Progenitor cell of endocrine pancreas (in vitro differentiated cells): ENCODE results near the gene CTSH. TPM values are rescaled to one million over a fixed set of nuclear protein-coding genes. Genes with fewer than 3 reads are reported as not detected.
"Not testable (repeated sequence)": the region's sequence is repeated elsewhere in the genome, so short reads cannot be mapped to it uniquely, and the experiment has no call there.

Experiments used
- DNase-seq: peaks from one replicate; pipeline ENCODE4 v3.0.0; 2021; ENCODE audit warnings: low spot score; ENCODE audit not compliant: unreplicated experiment
- H3K27ac Mint-ChIP-seq: 2 replicates; pipeline ENCODE4 v1.8.0; 2021; ENCODE audit warnings: mild to moderate bottlenecking, moderate library complexity, mixed read lengths
- H3K27me3 Mint-ChIP-seq: 2 replicates; pipeline ENCODE4 v1.8.0; 2021; ENCODE audit warnings: mixed read lengths
- H3K36me3 Mint-ChIP-seq: 2 replicates; pipeline ENCODE4 v1.8.0; 2022; ENCODE audit warnings: mixed read lengths; ENCODE audit not compliant: insufficient read depth
- H3K4me1 Mint-ChIP-seq: 2 replicates; pipeline ENCODE4 v1.8.0; 2021; ENCODE audit warnings: low read depth, mixed read lengths
- H3K4me3 Mint-ChIP-seq: 2 replicates; pipeline ENCODE4 v1.8.0; 2021; ENCODE audit warnings: low read depth, mild to moderate bottlenecking, moderate library complexity, mixed read lengths
- H3K9me3 Mint-ChIP-seq: 2 replicates; pipeline ENCODE4 v1.8.0; 2021; ENCODE audit warnings: low read depth, mixed read lengths
- CTCF ChIP-seq: fragments of 200-600 bp; sonication (generic); IDR thresholded peaks from one replicate; pipeline ENCODE4 v1.5.0; 2021; ENCODE audit warnings: antibody characterized with exemption, mild to moderate bottlenecking; ENCODE audit not compliant: unreplicated experiment
- total RNA-seq: library from RNA; stranded (reverse); gene quantifications from 2 replicates; pipeline ENCODE4 v1.2.1, GENCODE V29; 2021

CTSH gene
- total RNA-seq, 1 donor from 2014 or later = 56.4 TPM

GRCh38 chr15:78872972-78873792 is 71.7 kb downstream of the CTSH start:
- Mint-ChIP-seq H3K4me1 (peaks cover 25% of the 10 kb centered on the region), H3K4me3 (peak overlapping the region; percentile 100), H3K27me3 (no peaks in the 10 kb centered on the region), H3K27ac (peak overlapping the region; percentile 100), H3K36me3 (peaks cover 3% of the 10 kb centered on the region), H3K9me3 (no peaks in the 10 kb centered on the region)
- DNase-seq = peak; percentile 79
- TF ChIP-seq CTCF = peak; percentile 66

- DNase-seq = peak; percentile 97
- peak within 1 kb of the TSS; percentile 100 for H3K4me3 Mint-ChIP-seq
- no peak for TF ChIP-seq CTCF
- H3K9me3 Mint-ChIP-seq = no peaks in the 10 kb centered on the region
- peaks cover 3% of the 10 kb centered on the region for H3K36me3 Mint-ChIP-seq
- no peaks in the 10 kb centered on the region for H3K27me3 Mint-ChIP-seq
- peak within 1 kb of the TSS; percentile 100 for H3K27ac Mint-ChIP-seq
- peaks cover 18% of the 10 kb centered on the region for H3K4me1 Mint-ChIP-seq
These were observed 72.5 kb downstream of the CTSH start, which contains the start of gene MORF4L1 for GRCh38 chr15:78872155-78872971. Gene MORF4L1, plus strand, starts transcription at chr15:78872890. Its CDS starts 128 bp downstream, at chr15:78873018.

GRCh38 chr15:78871483-78872127 is 73.2 kb downstream of the CTSH start:
- not testable (repeated sequence) for H3K27me3 Mint-ChIP-seq, H3K36me3 Mint-ChIP-seq, DNase-seq, H3K9me3 Mint-ChIP-seq
- Mint-ChIP-seq H3K27ac (peak overlapping the region; percentile 97), H3K4me3 (peak overlapping the region; percentile 100), H3K4me1 (peaks cover 17% of the 10 kb centered on the region)

Other genes with a start within 250 kb of the CTSH start
- 119 and 127 TPM in 2 replicates for gene ADAMTS7, start 133.6 kb downstream of the CTSH start, total RNA-seq
- 438 and 447 TPM in 2 replicates for gene MORF4L1, start 72.2 kb downstream of the CTSH start, total RNA-seq
- gene RASGRF1, start 145.7 kb upstream of the CTSH start, total RNA-seq = 0.16 and 0.17 TPM in 2 replicates